GM23338 (cell line): ENCODE results near the gene DPT. TPM values are rescaled to one million over a fixed set of nuclear protein-coding genes. Genes with fewer than 3 reads are reported as not detected.

Experiments
- ATAC-seq: fragments of 200-7000 bp; cut with Tn5 transposase; 3 replicates; pipeline ENCODE4 v1.9.1; 2020
- DNase-seq: peaks from one replicate; pipeline ENCODE4 v3.0.0-alpha.2; 2015; ENCODE audit warnings: low spot score
- H2AFZ ChIP-seq: fragments of 200-600 bp; sonication (generic); 2 replicates; pipeline ENCODE4 v1.8.0; 2016; ENCODE audit warnings: antibody characterized with exemption, mild to moderate bottlenecking, moderate library complexity
- H3F3A ChIP-seq: fragments of 200-600 bp; sonication (generic); replicated peaks from 2 replicates; pipeline ENCODE4 v1.8.0; 2017; ENCODE audit warnings: antibody characterized with exemption, mixed run types, low read depth
- H3K27ac ChIP-seq: fragments of 200-600 bp; sonication (generic); 2 replicates; pipeline ENCODE4 v1.6.1; 2016; ENCODE audit warnings: low read depth
- H3K27me3 ChIP-seq: fragments of 200-600 bp; sonication (generic); 2 replicates; pipeline ENCODE4 v1.8.0; 2016; ENCODE audit warnings: mild to moderate bottlenecking, mixed run types, moderate library complexity; ENCODE audit not compliant: insufficient read depth
- H3K36me3 ChIP-seq: fragments of 200-600 bp; sonication (generic); 2 replicates; pipeline ENCODE4 v1.8.0; 2016; ENCODE audit warnings: mild to moderate bottlenecking; ENCODE audit not compliant: insufficient read depth
- H3K4me1 ChIP-seq: fragments of 200-600 bp; sonication (generic); 2 replicates; pipeline ENCODE4 v1.8.0; 2016; ENCODE audit warnings: mild to moderate bottlenecking, moderate library complexity; ENCODE audit not compliant: insufficient read depth
- H3K4me2 ChIP-seq: fragments of 200-600 bp; sonication (generic); 2 replicates; pipeline ENCODE4 v1.7.1; 2017; ENCODE audit warnings: mixed run types
- H3K4me3 ChIP-seq: fragments of 200-600 bp; sonication (generic); 2 replicates; pipeline ENCODE4 v1.6.1; 2016; ENCODE audit warnings: mixed run types
- H3K79me2 ChIP-seq: fragments of 200-600 bp; sonication (generic); replicated peaks from 2 replicates; pipeline ENCODE4 v1.8.0; 2017; ENCODE audit warnings: mild to moderate bottlenecking; ENCODE audit not compliant: insufficient read depth
- H3K9me2 ChIP-seq: fragments of 200-600 bp; sonication (generic); 2 replicates; pipeline ENCODE4 v1.8.0; 2017; ENCODE audit not compliant: insufficient read depth
- H4K20me1 ChIP-seq: fragments of 200-600 bp; sonication (generic); replicated peaks from 2 replicates; pipeline ENCODE4 v1.8.0; 2017; ENCODE audit warnings: mild to moderate bottlenecking; ENCODE audit not compliant: insufficient read depth
- H3K27ac Mint-ChIP-seq: 2 replicates; pipeline ENCODE4 v1.8.0; 2020; ENCODE audit warnings: inconsistent platforms, mild to moderate bottlenecking, moderate library complexity, mixed read lengths
- H3K27me3 Mint-ChIP-seq: 3 replicates; pipeline ENCODE4 v1.8.0; 2022; ENCODE audit warnings: low read depth, mild to moderate bottlenecking, moderate library complexity, mixed read lengths, inconsistent platforms; ENCODE audit not compliant: insufficient read depth, poor library complexity
- H3K36me3 Mint-ChIP-seq: 3 replicates; pipeline ENCODE4 v1.8.0; 2021; ENCODE audit warnings: low read depth, mild to moderate bottlenecking, inconsistent platforms, moderate library complexity, mixed read lengths
- H3K4me1 Mint-ChIP-seq: 3 replicates; pipeline ENCODE4 v1.8.0; 2020; ENCODE audit warnings: mild to moderate bottlenecking, inconsistent platforms, mixed read lengths
- H3K4me3 Mint-ChIP-seq: 3 replicates; pipeline ENCODE4 v1.8.0; 2021; ENCODE audit warnings: moderate library complexity, mild to moderate bottlenecking, inconsistent platforms, mixed read lengths
- H3K9me3 Mint-ChIP-seq: 3 replicates; pipeline ENCODE4 v1.8.0; 2020; ENCODE audit warnings: moderate library complexity, mild to moderate bottlenecking, inconsistent platforms, mixed read lengths
- CREB1 ChIP-seq: fragments of 250-450 bp; sonication (Bioruptor Pico); IDR thresholded peaks from 2 replicates; pipeline ENCODE4 v1.5.0; 2020; ENCODE audit warnings: low read depth, mild to moderate bottlenecking, moderate library complexity
- CTCF ChIP-seq, 2 experiments: fragments of 200-600 bp in 1 of 2; sonication (generic) in 1 of 2; conservative IDR thresholded peaks; 2 replicates each; pipeline versions ENCODE4 v1.5.1 to v1.6.1; 2016 to 2017; ENCODE audit warnings: antibody characterized with exemption in 2 of 2, low read depth in 2 of 2, mild to moderate bottlenecking in 2 of 2, moderate library complexity in 1 of 2
- EZH2 ChIP-seq: fragments of 200-600 bp; sonication (generic); IDR thresholded peaks from one replicate; pipeline ENCODE4 v1.8.0; 2017; ENCODE audit warnings: antibody characterized with exemption, mild to moderate bottlenecking, low read depth; ENCODE audit not compliant: unreplicated experiment
- EZH2phosphoT487 ChIP-seq: fragments of 200-600 bp; sonication (generic); IDR thresholded peaks from one replicate; pipeline ENCODE4 v1.8.1; 2018; ENCODE audit warnings: antibody characterized with exemption; ENCODE audit not compliant: unreplicated experiment
- NANOG ChIP-seq: IDR thresholded peaks from 2 replicates; pipeline ENCODE4 v1.6.1; 2016; ENCODE audit warnings: antibody characterized with exemption, borderline replicate concordance
- REST ChIP-seq: IDR thresholded peaks from one replicate; pipeline ENCODE4 v1.6.1; 2018; ENCODE audit warnings: antibody characterized with exemption; ENCODE audit not compliant: unreplicated experiment
- STAT1 ChIP-seq: IDR thresholded peaks from one replicate; pipeline ENCODE4 v1.6.1; 2016; ENCODE audit warnings: antibody characterized with exemption; ENCODE audit not compliant: unreplicated experiment
- ZNF114 ChIP-seq: fragments of 250-450 bp; sonication (Bioruptor Pico); IDR thresholded peaks from 2 replicates; pipeline ENCODE4 v1.5.0; 2020; ENCODE audit warnings: mild to moderate bottlenecking, moderate library complexity
- ZNF462 ChIP-seq: fragments of 250-450 bp; sonication (Bioruptor Pico); IDR thresholded peaks from 2 replicates; pipeline ENCODE4 v1.5.0; 2020; ENCODE audit warnings: mild to moderate bottlenecking, moderate library complexity
- polyA plus RNA-seq: library from polyadenylated mRNA; unstranded; fragments of >200 nt; fragmentation: Nextera tagmentation; extraction: Ambion mirVana; gene quantifications from 2 replicates; pipeline ENCODE4 v1.2.1, GENCODE V29; 2016
- total RNA-seq: library from RNA; depleted of rRNA; stranded (reverse); fragments of >200 nt; shearing (Covaris generic); gene quantifications from 2 replicates; pipeline ENCODE4 v1.2.3, GENCODE V29; 2014

Gene DPT
- total and polyA plus RNA-seq, 2 experiments from 2014 or later = not detected

DNA sequence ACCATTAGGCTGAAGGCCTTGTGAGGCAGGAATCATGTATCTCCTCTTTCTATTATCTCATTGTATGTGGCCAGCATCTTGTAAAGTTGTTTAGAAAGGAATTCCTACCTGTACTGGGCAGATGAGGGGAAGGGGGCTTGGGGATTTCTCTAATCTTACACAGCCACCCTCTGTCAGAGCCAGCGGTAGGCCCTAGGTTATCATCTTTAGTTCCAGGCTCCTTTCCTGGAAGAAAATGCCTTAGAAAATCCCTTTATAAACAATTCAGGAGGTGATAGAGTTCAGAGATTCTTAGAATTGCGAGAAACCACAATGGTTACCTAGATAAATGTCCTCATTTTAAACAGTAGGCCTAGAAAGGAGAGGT is 35.2 kb downstream of the DPT start (continued):
- TF ChIP-seq ZNF462 (CRISPR knock-in tag) (no peak), CREB1 (CRISPR knock-in tag) (no peak), NANOG (no peak), EZH2phosphoT487 (no peak)

- Mint-ChIP-seq H3K27ac (no peak overlapping the region; the same call in 1 of the 2 replicates), H3K27me3 (peaks cover 7% of the 10 kb centered on the region)
- no peak for TF ChIP-seq REST
- TF ChIP-seq NANOG = no peak
- TF ChIP-seq CREB1 (CRISPR knock-in tag) = no peak
- TF ChIP-seq CTCF (conservative IDR thresholded peaks at IDR 0.05; ENCODE audit: low read depth in 2 of 2) = no peak
- TF ChIP-seq STAT1 = no peak
- no peak for TF ChIP-seq ZNF114 (CRISPR knock-in tag)
- no peak for TF ChIP-seq EZH2
Observed at GRCh38 chr1:168693197-168693871, 35.7 kb downstream of the DPT start.

More at GRCh38 chr1:168693197-168693871, 35.7 kb downstream of the DPT start:
- Histone ChIP-seq H3K79me2 (no peaks in the 10 kb centered on the region), H3K4me2 (no peak overlapping the region), H3K4me3 (no peak overlapping the region), H3K4me1 (no peaks in the 10 kb centered on the region), H3K36me3 (no peaks in the 10 kb centered on the region), H3K27ac (no peak overlapping the region), H3F3A (no peaks in the 10 kb centered on the region), H2AFZ (no peak overlapping the region), H3K27me3 (no peaks in the 10 kb centered on the region), H4K20me1 (no peaks in the 10 kb centered on the region), H3K9me2 (0 out of 2 replicates have a peak, but pooled peaks cover 4% of the 10 kb centered on the region)
- DNase-seq (no peak), ATAC-seq (no peak)
- Mint-ChIP-seq H3K4me1 (peaks cover 17% of the 10 kb centered on the region), H3K36me3 (no peaks in the 10 kb centered on the region), H3K4me3 (no peak overlapping the region), H3K9me3 (no peaks in the 10 kb centered on the region)
